Adrenal gland (tissue), 12 donors: ENCODE data around the gene RGS6. TPM values are rescaled to one million over a fixed set of nuclear protein-coding genes. Genes with fewer than 3 reads are reported as not detected.

Source experiments
- DNase-seq, 7 donors: peaks; one replicate each; pipeline ENCODE4 v3.0.0-alpha.2; 2019 to 2020
- H3K27ac ChIP-seq, 5 donors: fragments of 200-600 bp; sonication (generic) in 4 of 5; 1 replicate in 3 of 5; 2 replicates in 2 of 5; pipeline versions ENCODE4 v1.5.1 to v1.8.0; 2016 to 2020; ENCODE audit warnings: mild to moderate bottlenecking in 1 of 5
- H3K27me3 ChIP-seq: fragments of 200-600 bp; 2 replicates; pipeline ENCODE4 v1.8.0; 2021
- H3K36me3 ChIP-seq, 2 donors: fragments of 200-600 bp; replicated peaks in 1 of 2; 1 replicate in 1 of 2; 2 replicates in 1 of 2; pipeline versions ENCODE4 v1.5.1 to v1.8.0; 2018 to 2022
- H3K4me1 ChIP-seq, 2 donors: fragments of 200-600 bp; replicated peaks in 1 of 2; 1 replicate in 1 of 2; 2 replicates in 1 of 2; pipeline versions ENCODE4 v1.5.1 to v1.8.0; 2018 to 2021
- H3K4me3 ChIP-seq, 4 donors: fragments of 200-600 bp; sonication (generic) in 3 of 4; one replicate each; pipeline ENCODE4 v1.5.1; 2016 to 2018
- H3K9me3 ChIP-seq, 3 donors: fragments of 200-600 bp; sonication (generic) in 1 of 3; replicated peaks in 1 of 3; 1 replicate in 2 of 3; 2 replicates in 1 of 3; pipeline versions ENCODE4 v1.5.1 to v1.8.0; 2016 to 2021
- POLR2A ChIP-seq, 2 donors: fragments of 450-650 bp; IDR thresholded peaks; one replicate each; pipeline ENCODE4 v1.6.1; 2017; ENCODE audit warnings: antibody characterized with exemption in 2 of 2, mild to moderate bottlenecking in 2 of 2, moderate library complexity in 1 of 2
- WGBS, 4 donors: extraction: QIAGEN DNeasy Blood & Tissue Kit in 2 of 4; methylation state at CpG; one replicate each; pipeline versions ENCODE4 v1.1.5 to v1.1.7; 2013 to 2017; 5-methylcytosine and 5-hydroxymethylcytosine counted together
- intact Hi-C, 2 donors: fragments of 100-400 bp; cut with DNase I; formaldehyde crosslinking; loops; one replicate each; pipeline versions ENCODE4 v1.14.1 to v1.15.0; 2022 to 2023
- polyA plus RNA-seq, 3 donors: library from polyadenylated mRNA; stranded (reverse); fragments of 200-250 nt in 2 of 3; fragments of 350-450 nt in 1 of 3; fragmentation: Illumina TruSeq in 1 of 3; extraction: RNeasy Lipid Tissue Mini Kit (QIAGEN cat#74804) in 1 of 3; gene quantifications; one replicate each; pipeline ENCODE4 v1.2.3, GENCODE V29; 2013 to 2014
- total RNA-seq, 9 donors: library from RNA; depleted of rRNA in 4 of 9; stranded (reverse); fragments of >200 nt in 4 of 9; fragments of 120-200 nt in 1 of 9; fragmentation: NEBNext Ultra II Directional in 1 of 9; extraction: Animal tissue kit (Norgen Biotek cat#: 25700) in 1 of 9; gene quantifications; one replicate each; pipeline versions ENCODE4 v1.1.0 to v1.2.4, GENCODE V29; 2013 to 2023
- TF ChIP-seq, protein P1 (sequence below), 6 experiments: fragments of 450-650 bp in 4 of 6; fragments of 200-600 bp in 2 of 6; sonication (generic) in 1 of 6; IDR thresholded peaks; 1 replicate in 5 of 6; 2 replicates in 1 of 6; pipeline versions ENCODE4 v1.5.1 to v1.8.0; 2016 to 2021; ENCODE audit warnings: antibody characterized with exemption in 6 of 6, mild to moderate bottlenecking in 2 of 6, moderate library complexity in 1 of 6
- donor health status: healthy with polysubstance abuse.
- donor health status: Bipolar disorder and iron deficiency.
- donor health status: DM: yes; HTN: yes; CAD: no.
- donor health status: DM: no; HTN: no; CAD: no.
- donor health status: DM: no; HTN: no; CAD: no.
- donor health status: DM: yes; HTN: yes; CAD: no.

The RGS6 gene
- total and polyA plus RNA-seq, 12 donors, result 0.06 to 4.3 (median 0.41) TPM; not detected in 1

DNA sequence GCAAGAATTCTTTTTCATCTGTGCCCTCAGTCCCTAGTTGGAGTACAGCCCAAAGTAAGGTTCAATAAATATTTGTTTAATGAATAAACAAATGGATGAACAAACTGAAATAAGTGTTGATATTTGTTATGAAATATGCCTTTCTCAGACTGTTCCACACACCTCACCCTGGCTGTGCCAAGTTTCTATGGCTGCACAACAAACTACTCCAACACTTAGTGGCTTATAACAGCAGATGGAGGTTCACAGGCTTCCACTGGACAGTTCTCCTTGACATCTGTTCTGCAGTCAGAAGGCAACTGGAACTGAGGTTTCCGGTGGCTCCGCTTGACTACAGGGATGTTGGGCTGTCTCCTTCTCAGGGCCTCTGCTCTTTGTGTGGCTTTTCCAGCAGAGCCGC lies 197.1 kb downstream of the RGS6 start:
- TF ChIP-seq POLR2A (IDR thresholded peaks at IDR 0.05), result no peak
- TF ChIP-seq, protein P1, sequence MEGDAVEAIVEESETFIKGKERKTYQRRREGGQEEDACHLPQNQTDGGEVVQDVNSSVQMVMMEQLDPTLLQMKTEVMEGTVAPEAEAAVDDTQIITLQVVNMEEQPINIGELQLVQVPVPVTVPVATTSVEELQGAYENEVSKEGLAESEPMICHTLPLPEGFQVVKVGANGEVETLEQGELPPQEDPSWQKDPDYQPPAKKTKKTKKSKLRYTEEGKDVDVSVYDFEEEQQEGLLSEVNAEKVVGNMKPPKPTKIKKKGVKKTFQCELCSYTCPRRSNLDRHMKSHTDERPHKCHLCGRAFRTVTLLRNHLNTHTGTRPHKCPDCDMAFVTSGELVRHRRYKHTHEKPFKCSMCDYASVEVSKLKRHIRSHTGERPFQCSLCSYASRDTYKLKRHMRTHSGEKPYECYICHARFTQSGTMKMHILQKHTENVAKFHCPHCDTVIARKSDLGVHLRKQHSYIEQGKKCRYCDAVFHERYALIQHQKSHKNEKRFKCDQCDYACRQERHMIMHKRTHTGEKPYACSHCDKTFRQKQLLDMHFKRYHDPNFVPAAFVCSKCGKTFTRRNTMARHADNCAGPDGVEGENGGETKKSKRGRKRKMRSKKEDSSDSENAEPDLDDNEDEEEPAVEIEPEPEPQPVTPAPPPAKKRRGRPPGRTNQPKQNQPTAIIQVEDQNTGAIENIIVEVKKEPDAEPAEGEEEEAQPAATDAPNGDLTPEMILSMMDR (IDR thresholded peaks at IDR 0.05), result no peak
- Histone ChIP-seq H3K9me3 (no peaks in the 10 kb centered on the region), H3K4me1 (no peaks in the 10 kb centered on the region), H3K27ac (no peak overlapping the region), H3K36me3 (no peaks in the 10 kb centered on the region), H3K4me3 (no peak overlapping the region), H3K27me3 (no peaks in the 10 kb centered on the region)
- no peak for DNase-seq
- 78 to 89% (median 85%) methylated on average over 2 to 3 of the region's 3 CpGs for WGBS, 4 donors
- intact Hi-C loops, result no loop called here

GRCh38 chr14:72141084-72141483 lies 208.9 kb downstream of the RGS6 start:
- H3K36me3 ChIP-seq, result no peaks in the 10 kb centered on the region
- intact Hi-C loops, result no loop called here
- H3K4me1 ChIP-seq, result no peaks in the 10 kb centered on the region
- H3K27ac ChIP-seq, result no peak overlapping the region
- H3K9me3 ChIP-seq, result no peaks in the 10 kb centered on the region
- 61 to 79% (median 65%) methylated on average over 2 of the region's 2 CpGs for WGBS, 4 donors
- no peak overlapping the region for H3K4me3 ChIP-seq
- no peaks in the 10 kb centered on the region for H3K27me3 ChIP-seq
- TF ChIP-seq, protein P1 (IDR thresholded peaks at IDR 0.05), result no peak
- DNase-seq, result no peak

DNA sequence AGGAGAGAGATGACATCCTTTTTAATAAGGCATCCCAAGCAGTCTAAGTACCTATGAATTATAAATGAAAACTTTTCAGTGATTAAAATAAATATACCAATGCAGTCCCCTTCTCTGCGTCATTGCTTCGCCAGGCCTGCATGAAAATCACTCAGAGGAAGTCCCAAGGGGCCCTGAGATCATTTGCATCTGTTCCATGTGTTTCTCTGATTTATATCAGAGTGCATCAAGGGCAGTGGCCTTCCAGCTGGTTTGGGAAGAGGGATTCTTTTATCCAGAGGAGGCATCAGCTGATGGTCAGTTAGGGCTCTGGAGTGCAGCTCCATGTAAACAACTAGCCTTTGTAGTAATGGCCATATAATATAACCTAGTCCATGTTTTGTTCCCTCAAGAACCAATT lies 210.1 kb downstream of the RGS6 start:
- WGBS, 4 donors, result 79 to 100% (median 83%) methylated on average over 2 of the region's 2 CpGs
- H3K36me3 ChIP-seq, result no peaks in the 10 kb centered on the region
- no peak overlapping the region for H3K4me3 ChIP-seq
- no peak for TF ChIP-seq POLR2A (IDR thresholded peaks at IDR 0.05)
- TF ChIP-seq, protein P1 (IDR thresholded peaks at IDR 0.05), result no peak
- H3K4me1 ChIP-seq, result no peaks in the 10 kb centered on the region
- no peaks in the 10 kb centered on the region for H3K27me3 ChIP-seq
- H3K27ac ChIP-seq, result no peak overlapping the region
- no peaks in the 10 kb centered on the region for H3K9me3 ChIP-seq
- intact Hi-C loops, result no loop called here
- DNase-seq, result no peak

- H3K4me3 ChIP-seq, result no peak overlapping the region
- no peak for TF ChIP-seq POLR2A (IDR thresholded peaks at IDR 0.05)
- TF ChIP-seq, protein P1 (IDR thresholded peaks at IDR 0.05), result no peak
- no peaks in the 10 kb centered on the region for H3K9me3 ChIP-seq
- no peak overlapping the region for H3K27ac ChIP-seq
- no peaks in the 10 kb centered on the region for H3K27me3 ChIP-seq
- intact Hi-C loops, result no loop called here
- H3K4me1 ChIP-seq, result no peaks in the 10 kb centered on the region
- no peak for DNase-seq
- H3K36me3 ChIP-seq, result no peaks in the 10 kb centered on the region
Observed at GRCh38 chr14:72146241-72146640, 214.0 kb downstream of the RGS6 start.
